Activated CD4-positive, alpha-beta T cell treated with anti-CD3 and anti-CD28 coated beads, Interleukin-2, amount 10 ng/mL, durations not matched to agents 24 days and 14 days (primary cell): Measurements from ENCODE around the gene GDI2. TPM values are rescaled to one million over a fixed set of nuclear protein-coding genes. Genes with fewer than 3 reads are reported as not detected.
A peak's percentile ranks its signal among the peaks of the same experiment; 100 is the strongest.
"Not testable (repeated sequence)": the region's sequence is repeated elsewhere in the genome, so short reads cannot be mapped to it uniquely, and the experiment has no call there.

Source experiments
- DNase-seq: peaks from one replicate; pipeline ENCODE4 v3.0.0; 2022
- H3K27ac Mint-ChIP-seq: one replicate; pipeline ENCODE4 v1.8.0; 2022; ENCODE audit warnings: mild to moderate bottlenecking, mixed read lengths
- H3K27me3 Mint-ChIP-seq: one replicate; pipeline ENCODE4 v1.8.0; 2022; ENCODE audit warnings: mixed read lengths
- H3K36me3 Mint-ChIP-seq: one replicate; pipeline ENCODE4 v1.8.0; 2022; ENCODE audit warnings: low read depth, mild to moderate bottlenecking, mixed read lengths
- H3K4me1 Mint-ChIP-seq: one replicate; pipeline ENCODE4 v1.8.0; 2021; ENCODE audit warnings: mixed read lengths
- H3K4me3 Mint-ChIP-seq: one replicate; pipeline ENCODE4 v1.8.0; 2022; ENCODE audit warnings: mild to moderate bottlenecking, moderate library complexity, mixed read lengths
- H3K9me3 Mint-ChIP-seq: one replicate; pipeline ENCODE4 v1.8.0; 2021; ENCODE audit warnings: mixed read lengths
- intact Hi-C: fragments of 100-400 bp; cut with micrococcal nuclease; formaldehyde crosslinking; loops from one replicate; pipeline ENCODE4 v1.15.1; 2023
- total RNA-seq: library from RNA; stranded (reverse); gene quantifications from 2 replicates; pipeline ENCODE4 v1.2.3, GENCODE V29; 2022

Gene GDI2
- total RNA-seq, 1 donor from 2014 or later: 305 TPM

DNA sequence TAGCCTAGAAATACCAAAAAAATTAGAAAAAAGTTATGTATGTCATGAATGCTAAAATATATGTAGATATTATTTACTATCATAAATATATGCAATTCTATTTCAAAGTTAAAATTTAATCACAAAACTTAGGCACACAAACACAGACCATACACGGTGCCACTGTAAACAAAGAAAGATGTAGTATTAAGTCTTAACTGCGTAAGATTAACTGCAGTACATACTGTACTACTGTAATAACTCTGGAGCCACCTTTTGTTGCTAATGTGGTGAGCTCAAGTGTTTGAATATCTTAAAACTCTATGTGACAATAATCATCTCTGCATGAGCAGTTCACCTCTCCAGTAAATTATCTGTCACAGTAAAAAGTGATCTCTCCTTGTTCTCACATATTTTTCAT lies 23.6 kb downstream of the GDI2 start:
- Mint-ChIP-seq H3K27me3 (no peaks in the 10 kb centered on the region), H3K27ac (peak overlapping the region; percentile 68), H3K9me3 (no peaks in the 10 kb centered on the region), H3K36me3 (peaks cover 77% of the 10 kb centered on the region), H3K4me1 (peaks cover 28% of the 10 kb centered on the region), H3K4me3 (no peak overlapping the region)
- no peak for DNase-seq
- intact Hi-C loops: no loop called here

DNA sequence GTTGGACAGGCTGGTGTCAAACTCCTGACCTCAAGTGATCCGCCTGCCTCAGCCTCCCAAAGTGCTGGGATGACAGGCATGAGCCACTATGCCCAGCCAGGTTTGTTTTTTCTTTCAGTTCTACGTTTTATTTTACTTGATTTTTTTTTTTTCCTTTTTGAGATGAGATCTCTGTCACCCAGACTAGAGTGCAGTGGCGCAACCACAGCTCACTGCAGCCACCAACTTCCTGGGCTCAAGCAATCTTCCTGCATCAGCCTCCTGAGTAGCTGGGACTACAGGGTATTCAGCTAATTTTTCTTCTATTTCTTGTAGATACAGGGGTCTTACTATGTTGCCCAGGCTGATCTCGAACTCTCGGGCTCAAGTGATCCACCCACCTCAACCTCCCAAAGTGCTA lies 24.3 kb downstream of the GDI2 start:
- peaks cover 79% of the 10 kb centered on the region for H3K36me3 Mint-ChIP-seq
- H3K27me3 Mint-ChIP-seq: no peaks in the 10 kb centered on the region
- peak; percentile 71 for DNase-seq
- intact Hi-C loops: no loop called here
- H3K27ac Mint-ChIP-seq: no peak overlapping the region
- peak overlapping the region; percentile 32 for H3K4me3 Mint-ChIP-seq
- peaks cover 27% of the 10 kb centered on the region for H3K4me1 Mint-ChIP-seq
- no peaks in the 10 kb centered on the region for H3K9me3 Mint-ChIP-seq

DNA sequence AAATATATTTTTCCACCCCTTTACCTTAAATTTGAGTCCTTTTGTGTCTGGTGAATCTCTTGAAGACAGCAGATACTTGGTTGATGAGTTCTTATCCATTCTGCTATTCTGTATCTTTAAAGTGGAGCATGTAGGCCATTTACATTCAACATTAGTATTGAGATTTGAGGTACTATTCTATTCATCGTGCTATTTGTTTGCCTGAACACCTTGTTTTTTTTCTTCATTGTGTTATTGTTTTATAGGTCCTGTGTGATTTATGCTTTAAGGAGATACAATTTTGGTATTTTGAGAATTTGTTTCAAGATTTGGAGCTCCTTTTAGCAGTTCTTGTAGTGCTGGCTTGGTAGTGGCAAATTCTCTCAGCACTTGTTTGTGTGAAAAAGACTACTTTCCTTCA lies 29.9 kb downstream of the GDI2 start:
- H3K9me3 Mint-ChIP-seq: no peaks in the 10 kb centered on the region
- no peak overlapping the region for H3K27ac Mint-ChIP-seq
- H3K4me1 Mint-ChIP-seq: peaks cover 41% of the 10 kb centered on the region

DNA sequence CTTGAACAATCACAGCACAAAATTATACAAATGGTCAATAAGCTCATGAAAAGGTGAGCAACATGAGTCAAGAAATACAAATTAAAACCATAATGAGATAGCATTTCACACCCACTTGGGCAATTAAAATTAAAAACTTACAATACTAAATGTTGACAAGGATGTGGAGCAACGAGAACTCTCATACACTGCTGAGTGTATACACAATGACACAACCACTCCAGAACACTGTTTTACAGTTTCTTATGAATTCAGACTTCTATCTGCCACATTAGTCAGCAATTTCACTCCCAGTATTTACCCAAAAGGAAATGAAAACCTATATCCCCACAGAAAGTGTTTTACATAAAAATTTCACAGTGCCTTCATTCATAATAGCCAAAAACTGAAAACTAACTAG lies 31.1 kb downstream of the GDI2 start:
- Mint-ChIP-seq H3K4me1 (peaks cover 38% of the 10 kb centered on the region), H3K27ac (peak overlapping the region; percentile 58), H3K4me3 (no peak overlapping the region), H3K27me3 (no peaks in the 10 kb centered on the region), H3K9me3 (no peaks in the 10 kb centered on the region), H3K36me3 (peaks cover 83% of the 10 kb centered on the region)
- intact Hi-C loops: loop anchor here (2.0 kb wide), 1 partner anchor 31 kb away; the partner anchor contains the start of gene GDI2
- no peak for DNase-seq

More for the DNA sequence above, 29.9 kb downstream of the GDI2 start:
- Mint-ChIP-seq H3K27me3 (no peaks in the 10 kb centered on the region), H3K4me3 (no peak overlapping the region), H3K36me3 (peaks cover 80% of the 10 kb centered on the region)
- intact Hi-C loops: loop anchor here (2.0 kb wide), 1 partner anchor 30 kb away; the partner anchor contains the start of gene GDI2
- DNase-seq: no peak

DNA sequence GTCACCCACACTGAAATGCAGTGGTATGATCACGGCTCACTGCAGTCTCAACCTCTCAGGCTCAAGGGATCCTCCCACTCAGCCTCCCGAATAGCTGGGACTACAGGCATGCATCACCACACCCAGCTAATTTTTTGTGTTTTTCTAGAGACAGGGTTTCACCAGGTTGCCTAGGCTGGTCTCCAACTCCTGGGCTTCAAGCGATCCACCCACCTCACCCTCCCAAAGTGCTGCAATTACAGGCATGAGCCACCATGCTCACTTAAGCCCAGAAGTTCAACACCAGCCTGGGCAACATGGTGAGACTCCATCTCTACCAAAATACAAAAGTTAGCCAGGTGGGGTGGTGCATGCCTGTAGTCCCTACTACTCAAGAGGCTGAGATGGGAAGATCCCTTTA lies 33.5 kb downstream of the GDI2 start:
- Mint-ChIP-seq H3K27ac (no peak overlapping the region), H3K9me3 (no peaks in the 10 kb centered on the region), H3K4me1 (peaks cover 55% of the 10 kb centered on the region), H3K36me3 (peaks cover 76% of the 10 kb centered on the region), H3K27me3 (no peaks in the 10 kb centered on the region), H3K4me3 (no peak overlapping the region)
- intact Hi-C loops: no loop called here
- DNase-seq: no peak

DNA sequence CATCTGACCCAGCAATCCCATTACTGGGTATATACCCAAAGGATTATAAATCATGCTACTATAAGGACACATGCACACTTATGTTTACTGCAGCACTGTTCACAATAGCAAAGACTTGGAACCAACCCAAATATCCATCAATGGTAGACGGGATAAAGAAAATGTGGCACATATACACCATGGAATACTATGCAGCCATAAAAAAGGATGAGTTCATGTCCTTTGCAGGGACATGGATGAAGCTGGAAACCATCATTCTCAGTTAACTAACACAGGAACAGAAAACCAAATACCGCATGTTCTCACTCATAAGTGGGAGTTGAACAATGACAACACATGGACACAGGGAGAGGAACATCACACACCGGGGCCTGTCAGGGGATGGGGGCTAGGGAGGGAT lies 35.5 kb downstream of the GDI2 start:
- intact Hi-C loops, H3K4me3 Mint-ChIP-seq, H3K27me3 Mint-ChIP-seq, DNase-seq, H3K9me3 Mint-ChIP-seq, H3K27ac Mint-ChIP-seq: not testable (repeated sequence)
- Mint-ChIP-seq H3K4me1 (peaks cover 56% of the 10 kb centered on the region), H3K36me3 (peaks cover 76% of the 10 kb centered on the region)

DNA sequence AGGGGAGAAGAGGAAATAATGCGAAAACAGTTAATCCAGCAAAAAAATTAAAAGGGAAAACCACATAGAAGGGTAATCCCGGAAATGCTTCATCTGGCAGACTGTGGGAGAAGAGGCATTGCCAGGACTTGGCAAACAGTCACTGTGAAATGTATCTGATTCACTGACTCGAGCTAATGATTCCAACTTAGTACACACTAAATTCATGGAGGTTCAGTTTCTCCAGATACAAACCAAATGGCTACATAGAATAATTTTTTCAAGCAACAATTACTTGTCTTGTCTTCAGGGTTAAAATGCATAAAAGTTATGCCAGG lies 36.4 kb downstream of the GDI2 start:
- H3K9me3 Mint-ChIP-seq: no peaks in the 10 kb centered on the region
- H3K4me1 Mint-ChIP-seq: peaks cover 49% of the 10 kb centered on the region
- no peaks in the 10 kb centered on the region for H3K27me3 Mint-ChIP-seq
- no peak for DNase-seq
- H3K27ac Mint-ChIP-seq: no peak overlapping the region
- intact Hi-C loops: no loop called here
- H3K4me3 Mint-ChIP-seq: no peak overlapping the region
- H3K36me3 Mint-ChIP-seq: peaks cover 71% of the 10 kb centered on the region

DNA sequence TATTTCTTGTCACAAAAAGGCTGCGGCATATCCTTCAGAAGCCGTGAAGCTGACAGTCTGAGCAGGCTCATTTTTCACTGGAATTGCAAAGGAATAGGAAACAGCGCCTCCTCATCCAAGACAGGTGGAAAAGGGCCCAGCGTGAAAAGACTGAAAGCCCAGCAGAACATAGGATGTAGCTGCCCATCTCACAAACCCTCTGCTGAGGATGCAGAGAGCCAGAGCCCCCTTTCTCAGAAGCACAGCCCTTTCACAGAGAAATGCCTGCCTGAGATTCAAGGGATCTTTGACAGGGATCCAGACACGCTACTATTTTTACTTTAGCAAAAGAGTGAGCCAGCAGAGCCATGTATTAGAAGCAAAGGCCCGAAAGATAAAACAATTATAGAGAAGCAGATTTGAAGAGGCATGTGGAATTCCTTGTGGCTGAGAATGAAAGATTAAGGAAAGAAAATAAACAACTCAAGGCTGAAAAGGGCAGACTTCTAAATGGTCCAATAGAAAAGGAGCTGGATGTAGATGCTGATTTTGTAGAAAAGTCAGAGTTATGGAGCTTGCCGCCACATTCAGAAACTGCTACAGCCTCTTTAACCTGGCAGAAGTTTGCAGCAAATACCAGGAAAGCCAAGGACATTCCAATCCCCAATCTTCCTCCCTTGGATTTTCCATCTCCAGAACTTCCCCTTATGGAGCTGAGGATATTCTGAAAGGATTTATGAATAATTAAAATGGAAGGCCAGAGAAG lies 36.9 kb downstream of the GDI2 start:
- peak overlapping the region; percentile 75 for H3K4me3 Mint-ChIP-seq
- intact Hi-C loops: no loop called here

DNA sequence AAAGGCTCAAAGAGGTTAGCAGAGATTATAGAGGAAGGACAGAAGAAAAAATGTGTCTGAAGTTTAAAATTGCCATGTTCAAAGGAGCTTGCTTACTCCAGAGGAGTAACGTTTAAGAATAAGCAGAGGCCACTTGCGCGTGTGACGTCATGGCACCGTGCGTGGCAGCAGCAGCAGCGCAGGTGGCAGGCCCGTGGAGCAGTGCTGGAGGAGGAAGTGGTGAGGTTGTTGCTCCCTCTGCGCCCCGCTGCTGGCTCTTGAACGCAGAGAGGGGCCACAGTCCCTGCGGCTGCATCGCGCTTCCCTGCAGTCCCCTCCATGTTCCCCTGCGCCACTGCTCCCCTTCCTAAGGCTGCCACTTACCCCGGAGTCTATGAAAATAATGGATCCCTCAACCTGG lies 37.5 kb downstream of the GDI2 start:
- Mint-ChIP-seq H3K4me1 (peaks cover 46% of the 10 kb centered on the region), H3K27ac (peak overlapping the region; percentile 88), H3K27me3 (no peaks in the 10 kb centered on the region), H3K9me3 (no peaks in the 10 kb centered on the region), H3K36me3 (peaks cover 69% of the 10 kb centered on the region), H3K4me3 (peak overlapping the region; percentile 75)
- DNase-seq: peak; percentile 93
- intact Hi-C loops: no loop called here

More for the DNA sequence above, 36.9 kb downstream of the GDI2 start:
- Mint-ChIP-seq H3K27me3 (no peaks in the 10 kb centered on the region), H3K9me3 (no peaks in the 10 kb centered on the region), H3K4me1 (peaks cover 49% of the 10 kb centered on the region), H3K27ac (peak overlapping the region; percentile 88), H3K36me3 (peaks cover 74% of the 10 kb centered on the region)
- no peak for DNase-seq

DNA sequence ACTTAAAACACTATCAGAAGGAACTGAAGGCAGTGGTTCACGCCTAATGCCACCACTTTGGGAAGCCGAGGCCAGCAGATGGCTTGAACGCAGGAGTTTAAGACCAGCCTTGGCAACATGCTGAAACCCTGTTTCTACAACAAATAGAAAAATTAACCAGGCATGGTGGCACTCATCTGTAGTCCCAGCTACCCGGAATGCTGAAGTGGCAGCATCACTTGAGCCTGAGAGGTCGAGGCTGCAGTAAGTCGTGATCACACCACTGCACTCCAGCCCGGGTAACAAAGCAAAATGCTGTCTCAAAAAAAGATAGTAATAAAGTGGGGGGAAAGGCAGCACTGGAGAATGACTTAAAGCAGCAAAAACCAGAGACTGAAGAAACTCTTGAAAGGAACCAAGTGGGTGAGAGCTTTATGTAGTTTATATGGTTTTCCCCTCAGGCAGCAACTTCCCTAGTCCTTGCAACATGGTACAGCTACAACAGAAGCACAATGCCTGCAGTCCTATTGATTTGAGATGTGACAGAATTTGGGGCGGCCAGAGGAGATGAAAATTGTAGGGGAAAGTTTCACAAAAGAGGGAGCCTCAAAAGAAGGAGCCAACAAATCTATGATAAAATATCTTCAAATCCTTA lies 38.1 kb downstream of the GDI2 start:
- no peak for DNase-seq
- Mint-ChIP-seq H3K9me3 (no peaks in the 10 kb centered on the region), H3K36me3 (peaks cover 70% of the 10 kb centered on the region), H3K27ac (peak overlapping the region; percentile 88), H3K4me3 (peak overlapping the region; percentile 75), H3K4me1 (peaks cover 43% of the 10 kb centered on the region), H3K27me3 (no peaks in the 10 kb centered on the region)
- intact Hi-C loops: no loop called here

DNA sequence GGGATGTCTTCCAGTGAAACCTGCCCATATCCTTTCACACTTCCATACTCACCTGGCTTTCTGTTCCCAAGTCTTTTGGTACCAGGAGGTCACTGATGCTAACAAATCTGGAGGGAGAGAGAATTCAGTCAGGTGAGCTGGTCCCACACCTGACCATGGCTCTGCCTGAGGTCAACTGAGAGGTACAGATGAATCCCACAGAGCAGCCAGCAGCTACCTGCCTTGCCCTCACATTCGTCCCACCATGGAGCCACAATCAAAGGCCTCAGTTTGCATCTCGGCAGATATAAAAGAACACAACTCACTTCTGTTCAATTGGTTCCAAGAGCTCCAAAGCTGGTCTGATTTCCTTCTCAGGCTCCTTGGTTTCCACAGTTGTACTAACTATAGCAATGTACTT lies 47.0 kb downstream of the GDI2 start:
- H3K4me3 Mint-ChIP-seq: no peak overlapping the region
- peaks cover 11% of the 10 kb centered on the region for H3K4me1 Mint-ChIP-seq
- H3K9me3 Mint-ChIP-seq: no peaks in the 10 kb centered on the region
- intact Hi-C loops: loop anchor here (5.0 kb wide), 1 partner anchor 44 kb away; no protein-coding TSS in a partner anchor
- DNase-seq: no peak
- H3K27ac Mint-ChIP-seq: no peak overlapping the region
- peaks cover 74% of the 10 kb centered on the region for H3K36me3 Mint-ChIP-seq
- no peaks in the 10 kb centered on the region for H3K27me3 Mint-ChIP-seq

DNA sequence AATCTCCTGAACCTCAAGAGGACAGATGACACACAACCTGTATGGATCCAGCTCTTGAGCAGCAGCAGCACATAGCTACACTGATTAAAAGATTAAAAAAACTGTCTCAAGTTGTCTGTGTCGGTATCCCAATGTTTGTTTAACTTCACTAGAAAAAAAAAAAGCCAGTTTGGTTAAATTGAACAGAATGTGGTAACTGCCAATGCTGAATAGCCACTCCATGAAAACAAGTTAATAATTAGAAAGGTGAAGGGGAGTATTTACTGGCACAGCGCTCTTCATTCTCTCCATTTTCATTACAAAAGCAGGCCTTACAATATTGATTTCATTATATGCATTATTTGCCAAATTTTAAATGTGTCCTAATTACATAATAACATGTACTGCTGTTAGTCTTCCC lies 47.6 kb downstream of the GDI2 start:
- no peak overlapping the region for H3K4me3 Mint-ChIP-seq
- peaks cover 11% of the 10 kb centered on the region for H3K4me1 Mint-ChIP-seq
- intact Hi-C loops: loop anchor here (5.0 kb wide), 1 partner anchor 43 kb away; no protein-coding TSS in a partner anchor
- H3K36me3 Mint-ChIP-seq: peaks cover 78% of the 10 kb centered on the region
- peak overlapping the region; percentile 4 for H3K27ac Mint-ChIP-seq
- H3K27me3 Mint-ChIP-seq: no peaks in the 10 kb centered on the region
- DNase-seq: no peak
- no peaks in the 10 kb centered on the region for H3K9me3 Mint-ChIP-seq

DNA sequence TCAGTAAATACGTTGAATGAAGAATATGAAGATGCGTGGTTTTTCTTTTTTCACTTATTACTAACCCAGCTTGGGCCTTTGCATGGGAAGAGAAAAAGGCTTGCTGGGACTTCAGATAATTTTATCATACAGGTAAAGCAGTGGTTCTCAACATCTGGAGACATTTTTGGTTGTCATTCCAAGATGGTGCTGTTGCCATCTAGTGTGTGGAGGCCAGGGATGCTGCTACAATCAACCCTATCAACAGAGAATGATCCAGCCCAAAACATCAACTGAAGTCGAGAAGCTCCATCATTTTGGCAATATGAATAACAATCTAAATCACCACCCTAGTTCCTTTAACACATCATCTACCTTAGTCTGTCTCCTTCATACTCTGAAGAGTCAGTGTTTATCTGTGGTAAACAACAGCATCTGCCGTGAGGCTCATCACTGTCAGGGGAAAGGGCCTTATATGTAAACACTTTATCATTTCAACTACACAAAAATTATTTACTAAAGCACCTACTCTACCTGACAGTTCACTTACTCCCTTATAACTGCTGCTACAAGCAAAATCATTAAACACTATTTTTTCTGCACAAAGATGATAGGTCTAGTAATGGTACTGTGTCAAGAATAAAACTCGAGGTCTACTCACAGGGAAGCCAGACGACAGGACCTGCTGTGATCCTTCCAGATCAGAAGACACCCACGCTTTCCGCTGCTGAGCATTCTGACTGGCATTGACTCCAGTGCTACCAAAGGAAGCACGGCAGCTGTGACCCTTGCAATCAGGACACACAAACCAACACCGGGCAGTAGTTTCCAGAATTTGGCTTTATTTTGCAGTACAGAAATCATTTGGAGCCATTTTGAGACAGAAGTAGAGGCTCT lies 48.6 kb downstream of the GDI2 start:
- no peak for DNase-seq
- intact Hi-C loops: loop anchor here (5.0 kb wide), 2 partner anchors 42 to 77 kb away; no protein-coding TSS in a partner anchor
- H3K4me1 Mint-ChIP-seq: peaks cover 11% of the 10 kb centered on the region

DNA sequence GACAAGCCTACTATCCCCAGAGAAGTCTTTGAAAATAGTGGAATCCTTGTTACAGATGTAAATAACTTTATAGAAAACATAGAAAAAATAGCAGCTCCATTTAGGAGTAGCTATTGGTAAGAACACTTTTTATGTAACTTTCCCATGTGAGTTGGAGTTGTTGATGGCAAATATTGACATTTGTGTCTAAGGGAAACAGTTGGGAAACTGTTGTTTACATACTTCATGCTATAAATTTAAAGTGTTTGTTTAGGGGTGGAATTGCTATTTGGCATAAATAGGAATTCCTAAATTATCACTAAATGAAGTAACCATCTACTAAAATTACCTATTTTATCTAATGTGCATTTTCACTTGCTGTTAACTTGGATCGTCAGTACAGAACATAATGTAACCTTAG lies 50.7 kb downstream of the GDI2 start:
- Mint-ChIP-seq H3K4me3 (no peak overlapping the region), H3K4me1 (peaks cover 12% of the 10 kb centered on the region)
- no peak for DNase-seq

More for the DNA sequence above, 48.6 kb downstream of the GDI2 start:
- no peaks in the 10 kb centered on the region for H3K9me3 Mint-ChIP-seq
- peak overlapping the region; percentile 84 for H3K27ac Mint-ChIP-seq
- H3K4me3 Mint-ChIP-seq: no peak overlapping the region
- H3K27me3 Mint-ChIP-seq: no peaks in the 10 kb centered on the region
- H3K36me3 Mint-ChIP-seq: peaks cover 80% of the 10 kb centered on the region

More for the DNA sequence above, 50.7 kb downstream of the GDI2 start:
- Mint-ChIP-seq H3K27ac (no peak overlapping the region), H3K27me3 (no peaks in the 10 kb centered on the region), H3K36me3 (peaks cover 81% of the 10 kb centered on the region), H3K9me3 (no peaks in the 10 kb centered on the region)
- intact Hi-C loops: loop anchor here (5.0 kb wide), 1 partner anchor 75 kb away; no protein-coding TSS in a partner anchor
